Stromal cell of bone marrow (primary cell): ENCODE measurements around the gene GRK3.

Source experiments
- DNase-seq: peaks from one replicate; pipeline ENCODE4 v3.0.0-alpha.2; 2012; ENCODE audit warnings: low read depth

Gene GRK3

DNA sequence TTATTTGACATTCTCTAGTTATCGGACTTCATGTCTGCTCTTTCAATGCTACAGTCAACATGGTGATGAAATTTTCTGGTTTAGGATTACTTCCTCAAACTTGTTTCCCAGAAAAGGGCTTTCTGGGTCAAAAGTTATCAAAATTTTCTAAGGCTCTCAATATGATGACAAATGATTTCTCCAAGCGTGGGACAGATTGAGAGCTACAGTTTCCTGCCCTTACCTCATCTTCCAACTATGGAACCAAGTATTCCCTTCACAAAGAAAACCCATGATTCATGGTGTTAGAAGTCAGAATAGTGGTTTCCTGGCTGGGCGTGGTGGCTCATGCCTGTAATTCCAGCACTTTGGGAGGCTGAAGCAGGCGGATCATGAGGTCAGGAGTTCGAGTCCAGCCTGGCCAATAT lies 195.4 kb downstream of the GRK3 start:
- DNase-seq: peak; percentile 93

DNA sequence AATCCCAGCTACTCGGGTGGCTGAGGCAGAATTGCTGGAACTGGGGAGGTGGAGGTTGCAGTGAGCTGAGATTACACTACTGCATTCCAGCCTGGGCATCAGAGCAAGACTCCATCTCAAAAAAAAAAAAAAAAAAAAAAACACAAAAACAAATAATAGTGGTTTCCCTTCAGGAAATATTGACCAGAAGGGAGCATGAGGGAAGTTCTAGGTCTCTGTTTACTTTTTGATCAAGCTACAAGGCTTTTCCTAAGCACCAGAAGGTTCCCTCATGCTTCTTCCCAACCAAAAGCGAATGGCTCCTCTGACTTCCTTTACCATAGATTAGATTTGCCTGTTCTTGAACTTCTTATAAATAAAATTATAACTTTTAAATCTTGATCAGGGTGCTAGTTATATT lies 195.8 kb downstream of the GRK3 start:
- no peak for DNase-seq

DNA sequence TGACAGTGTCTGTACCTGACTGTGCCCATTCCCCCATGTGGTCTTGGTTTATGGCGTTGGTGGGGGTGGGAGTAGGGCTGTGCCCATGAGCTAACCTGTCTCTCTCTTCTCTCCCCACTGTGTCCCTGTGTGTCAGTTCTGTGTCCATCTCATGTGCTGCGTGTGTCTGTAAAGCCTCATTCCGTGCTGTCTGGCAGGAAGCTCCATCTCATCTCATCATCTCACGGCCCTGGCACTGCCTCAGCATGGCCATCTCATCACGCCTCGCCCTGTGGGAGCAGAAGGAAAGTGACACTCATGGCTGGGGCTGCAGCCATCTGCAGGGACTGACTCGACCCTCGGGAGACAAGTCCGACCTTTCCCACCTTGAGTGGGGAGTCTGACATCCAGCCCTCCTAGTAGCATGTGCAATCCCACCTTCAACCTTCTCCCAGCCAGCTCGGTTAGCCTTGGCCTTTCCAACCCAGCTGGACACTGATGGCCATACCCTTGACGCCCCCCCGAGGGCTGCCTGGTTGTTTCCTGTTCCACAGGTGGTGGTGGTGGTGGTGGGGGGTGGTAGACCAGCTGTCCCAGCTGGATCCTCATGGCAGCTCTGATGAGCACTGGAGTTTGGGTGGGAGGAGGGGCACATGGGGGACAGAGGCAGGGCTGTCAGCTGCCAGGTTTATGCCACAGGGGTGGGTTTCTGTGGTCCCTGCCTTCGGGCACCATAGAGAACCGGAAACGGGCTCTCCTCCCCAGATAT lies 196.5 kb downstream of the GRK3 start:
- DNase-seq: no peak

DNA sequence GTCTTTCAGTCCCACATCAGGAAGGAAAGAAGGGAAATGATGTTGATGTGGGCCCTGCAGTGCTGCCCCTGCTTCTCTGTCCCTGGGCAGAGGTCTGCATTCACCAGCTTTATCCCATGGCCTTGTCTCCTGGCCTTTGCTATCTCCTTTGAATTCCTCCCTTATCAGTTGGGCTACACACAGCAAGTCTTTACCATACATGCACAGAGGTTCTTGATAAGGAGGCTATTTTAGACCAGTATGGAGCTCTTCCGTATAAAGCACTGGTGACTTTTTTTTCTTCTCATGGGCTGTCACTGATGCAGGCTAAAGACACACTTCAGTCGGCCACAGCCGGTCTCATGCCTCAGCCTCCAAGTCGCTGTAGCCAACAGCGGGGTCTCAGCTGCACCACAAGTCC lies 197.7 kb downstream of the GRK3 start:
- DNase-seq: no peak

DNA sequence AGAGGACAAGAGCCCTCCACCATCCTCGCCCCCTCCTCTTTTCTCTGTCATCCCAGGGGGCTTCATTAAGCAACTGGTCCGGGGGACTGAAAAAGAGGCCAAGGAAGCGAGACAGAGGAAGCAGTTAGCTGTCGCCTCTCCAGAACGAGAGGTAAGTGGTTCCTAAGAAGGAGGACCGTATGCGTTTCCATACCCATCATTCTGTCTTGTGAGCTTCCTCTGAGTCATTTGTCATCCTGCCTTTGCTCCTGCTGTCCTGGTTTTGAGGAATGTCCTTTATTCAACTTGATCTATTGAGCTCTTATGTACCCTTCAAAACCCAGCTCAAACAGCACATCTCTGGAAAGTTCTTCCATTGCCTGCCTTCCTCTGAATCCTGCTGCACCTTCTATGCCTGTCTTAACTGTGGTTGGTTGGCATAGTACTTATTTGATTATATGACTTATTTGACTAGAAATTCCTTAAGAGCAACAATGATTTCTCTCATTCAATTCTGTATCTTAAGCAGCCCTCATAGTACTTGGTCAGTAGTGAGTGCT lies 198.8 kb downstream of the GRK3 start:
- DNase-seq: no peak

DNA sequence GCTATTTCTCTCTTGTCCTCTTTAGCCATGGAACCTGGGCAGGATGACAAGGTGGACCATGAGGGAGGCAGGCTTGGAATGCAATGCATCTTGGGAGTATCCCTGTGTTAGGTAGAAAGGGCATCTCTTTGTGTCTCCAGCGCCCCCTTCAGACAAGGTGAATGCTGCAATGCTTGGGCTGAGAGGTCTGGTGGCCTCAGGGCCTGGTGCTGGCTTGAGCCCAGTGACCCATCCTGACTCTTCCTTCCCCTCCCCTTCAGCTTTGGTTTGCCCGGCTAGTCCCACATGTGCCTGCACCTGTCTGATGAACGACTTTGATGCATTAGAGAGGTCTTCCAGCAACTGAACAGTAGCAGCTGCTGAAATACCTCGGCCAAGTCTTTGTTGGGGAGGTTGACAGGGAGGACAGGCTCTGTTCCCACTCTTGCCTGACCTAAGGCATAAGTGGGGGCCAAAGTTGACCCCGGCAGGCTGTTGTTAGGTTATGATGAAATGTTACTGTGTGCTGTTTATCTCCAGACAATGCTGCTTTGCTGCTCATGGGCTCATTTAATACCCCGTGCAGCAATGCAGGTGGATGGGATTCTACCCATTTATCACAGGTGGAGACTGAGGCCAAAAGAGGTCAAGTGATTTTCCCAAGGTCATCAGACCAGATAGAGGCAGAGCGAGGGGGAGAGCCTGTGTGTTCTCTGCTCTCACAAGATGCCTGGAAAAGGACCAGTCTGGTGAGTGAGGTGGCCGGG lies 200.0 kb downstream of the GRK3 start:
- DNase-seq: no peak

DNA sequence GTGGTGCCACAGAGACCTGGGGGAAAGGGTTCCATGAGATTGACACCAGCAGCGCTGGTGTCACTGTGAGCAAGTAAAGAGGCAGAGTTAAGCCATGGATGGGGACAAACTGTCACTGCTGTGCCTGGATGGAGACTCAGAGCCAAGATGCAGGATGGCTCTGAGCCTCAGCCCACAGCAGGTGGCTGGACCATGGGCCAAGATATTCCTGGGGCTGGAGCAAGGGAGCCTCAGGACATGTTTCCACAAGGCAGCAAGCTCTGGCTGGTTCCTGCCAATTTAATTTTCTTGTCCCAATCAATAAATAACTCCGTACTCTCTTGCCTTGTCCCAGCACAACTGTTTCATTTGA lies 200.5 kb downstream of the GRK3 start:
- DNase-seq: no peak

DNA sequence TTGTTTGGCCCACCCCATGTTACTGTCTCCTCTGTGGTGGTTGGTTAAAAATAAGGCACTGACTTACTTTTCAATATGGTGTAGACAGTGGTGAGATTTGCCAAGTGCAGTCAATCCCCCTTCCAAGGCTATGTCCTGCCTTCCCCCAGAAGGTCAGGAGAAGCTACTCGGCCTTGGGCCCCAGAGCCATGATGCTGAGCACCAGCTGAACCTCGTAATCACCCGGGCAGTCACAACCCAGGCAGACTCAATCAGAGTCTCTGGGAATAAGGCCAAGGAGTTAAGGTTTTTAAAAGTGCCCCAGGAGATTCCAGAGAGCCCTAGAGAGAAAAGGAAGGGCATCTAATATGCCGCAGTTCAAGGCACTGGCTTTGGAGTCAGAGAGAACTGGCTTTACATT lies 201.3 kb downstream of the GRK3 start:
- no peak for DNase-seq

DNA sequence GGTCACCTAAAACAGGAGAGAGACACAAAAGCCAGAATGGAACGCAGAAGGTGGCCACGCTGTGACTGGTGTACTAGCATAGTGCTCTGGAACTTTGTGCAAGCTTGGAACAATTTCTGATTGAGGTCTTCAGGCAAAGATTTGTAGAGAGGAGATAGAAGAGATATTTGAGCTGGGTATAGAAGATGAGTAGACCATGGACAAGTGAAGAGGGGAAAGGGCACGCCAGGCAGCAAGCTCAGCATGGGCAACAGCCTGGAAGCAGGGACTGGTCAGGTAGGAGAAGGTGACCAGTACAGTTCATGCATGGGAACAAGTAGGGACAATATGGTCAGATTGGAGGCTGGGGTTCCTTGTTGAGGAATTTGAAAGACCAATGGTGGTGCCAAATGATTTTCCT lies 201.9 kb downstream of the GRK3 start:
- DNase-seq: no peak

DNA sequence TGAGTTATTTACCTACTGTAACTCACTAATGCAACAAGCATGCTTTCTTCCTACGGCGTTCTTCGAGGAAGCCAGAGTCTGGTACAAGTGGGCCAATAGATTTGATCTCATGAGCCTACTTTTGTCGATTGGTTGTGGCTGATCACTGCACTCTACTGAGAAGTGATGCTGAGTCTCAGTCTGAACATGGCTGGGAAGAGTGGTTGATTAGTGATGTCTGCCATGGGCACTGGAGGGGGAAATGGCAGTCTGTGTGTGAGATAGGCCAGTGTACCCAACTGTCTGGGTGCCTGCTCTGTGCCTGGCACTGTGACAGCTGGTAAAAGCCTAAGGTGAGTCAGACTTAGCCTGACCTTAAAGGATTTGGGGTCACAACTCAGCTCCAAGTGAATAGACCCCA lies 205.9 kb downstream of the GRK3 start:
- no peak for DNase-seq

DNA sequence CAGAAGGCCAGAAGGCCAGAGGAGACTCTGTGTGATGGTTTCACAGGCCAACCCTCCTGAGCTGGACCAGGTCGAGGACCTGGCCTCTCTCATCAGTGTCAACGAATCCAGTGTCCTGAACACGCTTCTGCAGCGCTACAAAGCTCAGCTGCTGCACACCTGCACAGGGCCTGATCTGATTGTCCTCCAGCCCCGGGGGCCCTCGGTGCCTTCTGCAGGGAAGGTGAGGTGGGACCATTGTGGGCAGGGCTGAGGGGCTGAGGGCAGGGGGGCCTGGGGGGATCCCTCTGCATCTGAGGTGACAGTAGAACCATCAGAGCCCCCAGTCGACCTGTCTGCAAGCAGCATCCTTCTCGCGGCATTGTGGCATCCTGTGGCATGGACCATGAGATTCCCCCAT lies 207.8 kb downstream of the GRK3 start:
- DNase-seq: no peak

DNA sequence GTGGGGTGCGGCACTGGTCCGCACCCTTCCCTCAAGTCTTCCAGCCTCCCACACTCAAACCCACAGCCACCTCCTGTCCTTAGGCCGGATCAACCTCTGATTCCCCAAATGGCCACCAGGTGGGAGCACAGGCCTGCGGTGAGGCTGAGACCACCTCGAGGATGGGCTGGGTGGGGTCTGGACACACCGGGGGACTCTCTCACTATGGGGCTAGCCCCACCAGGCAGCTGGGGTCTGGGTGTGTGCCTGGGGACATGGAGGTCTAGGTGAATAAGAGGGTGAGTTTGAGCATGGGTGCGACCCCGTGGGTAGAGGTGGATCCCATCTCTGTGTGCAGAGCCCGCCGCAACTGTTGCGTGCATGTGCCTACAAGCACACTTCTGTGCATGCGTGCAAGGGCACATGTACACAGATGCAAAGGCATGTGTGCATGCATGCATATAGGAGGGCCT lies 210.1 kb downstream of the GRK3 start:
- no peak for DNase-seq

DNA sequence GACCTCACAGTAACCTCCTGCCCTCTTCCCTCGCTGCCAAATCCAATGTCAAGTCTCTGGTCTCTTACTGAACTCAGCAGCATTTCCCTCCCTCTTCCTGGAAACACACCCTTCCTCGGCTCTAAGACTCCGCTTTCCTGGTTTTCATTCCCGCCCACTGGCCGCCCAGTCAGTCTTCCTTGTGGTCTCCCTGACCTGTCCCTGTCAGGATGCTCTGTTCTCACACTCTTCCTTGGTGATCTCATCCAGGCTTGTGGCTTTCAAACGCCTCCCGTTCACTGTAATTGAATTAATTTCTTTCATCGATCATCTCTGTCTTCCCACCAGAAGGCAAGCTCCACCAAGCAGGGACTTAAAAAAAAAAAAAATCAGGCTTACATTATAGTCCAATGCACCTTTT lies 211.1 kb downstream of the GRK3 start:
- DNase-seq: peak; percentile 4

DNA sequence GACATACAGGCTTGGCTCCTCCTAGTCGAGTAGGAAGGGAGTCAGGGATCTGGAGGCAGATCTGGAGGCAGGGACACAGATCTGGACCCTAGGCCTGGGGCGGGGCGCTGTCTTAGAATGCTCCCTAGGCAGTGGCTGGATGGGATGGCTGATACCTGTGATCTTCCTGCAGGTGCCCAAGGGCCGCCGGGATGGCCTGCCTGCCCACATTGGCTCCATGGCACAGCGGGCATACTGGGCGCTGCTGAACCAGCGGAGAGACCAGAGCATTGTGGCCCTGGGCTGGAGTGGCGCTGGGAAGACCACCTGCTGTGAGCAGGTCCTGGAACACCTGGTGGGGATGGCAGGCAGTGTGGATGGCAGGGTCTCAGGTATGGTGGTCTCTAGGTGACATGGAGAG lies 212.9 kb downstream of the GRK3 start:
- no peak for DNase-seq

DNA sequence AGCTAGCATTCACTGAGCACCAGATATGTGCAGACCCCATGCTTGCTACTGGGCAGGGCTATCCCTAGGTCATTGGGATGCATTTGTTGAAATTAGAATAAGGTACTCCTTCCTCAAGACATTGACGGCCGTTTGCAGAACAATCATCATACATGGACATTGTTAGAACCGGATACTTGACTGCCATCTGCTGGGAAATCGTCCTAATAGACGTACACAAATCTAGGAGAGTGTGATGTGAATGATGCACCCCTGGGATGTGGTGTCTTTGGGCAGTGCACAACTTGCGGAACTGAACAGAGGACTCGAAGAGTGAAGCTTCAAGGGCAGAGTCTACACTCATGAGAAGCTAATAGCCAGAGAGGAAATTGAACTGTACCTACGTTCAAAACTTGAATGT lies 213.4 kb downstream of the GRK3 start:
- peak; percentile 25 for DNase-seq
